ENCODE data around the gene HS1BP3.

HS1BP3 gene

GRCh38 chr2:20674309-20674965, 23.5 kb upstream of the HS1BP3 start:
- ChIA-PET POLR2A (no interaction called here), CTCF (interaction anchor here (0.9 to 13.6 kb wide), 7 partner anchors 9 to 288 kb away, joined by 3 to 107 read pairs (median 10); partner anchors contain the start of gene HS1BP3)
- no peak for DNase-seq
- Histone ChIP-seq H3K27me3 (replicated peaks in 2 of 5; ENCODE audit: control insufficient read depth in 4 of 5, insufficient read depth in 5 of 5, low read length in 4 of 5) (peaks cover 0 to 53% (median 29%) of the 10 kb centered on the region in 5 experiments), H3K9me3 (ENCODE audit: control extremely low read depth in 1 of 5, control insufficient read depth in 4 of 5, insufficient read depth in 2 of 5, low read depth in 1 of 5, low read length in 4 of 5) (no peaks in the 10 kb centered on the region), H3K4me3 (ENCODE audit: control insufficient read depth in 1 of 7, extremely low read depth in 1 of 7, insufficient read depth in 4 of 7, low read depth in 2 of 7, low read length in 6 of 7) (no peak overlapping the region), H3K36me3 (ENCODE audit: control insufficient read depth in 4 of 4, insufficient read depth in 4 of 4, low read length in 3 of 4) (peaks cover 0 to 2% (median 0%) of the 10 kb centered on the region in 4 experiments), H3K27ac (ENCODE audit: insufficient read depth in 1 of 2, low read depth in 1 of 2, low read length in 2 of 2, poor library complexity in 1 of 2, severe bottlenecking in 2 of 2) (no peak overlapping the region), H3K4me1 (ENCODE audit: control extremely low read depth in 1 of 4, control insufficient read depth in 4 of 4, insufficient read depth in 4 of 4, low read length in 3 of 4) (peaks cover 0 to 21% (median 17%) of the 10 kb centered on the region in 4 experiments)
- 91% methylated on average over 4 of the region's 11 CpGs for WGBS (ENCODE audit: insufficient coverage)

- POLR2A ChIA-PET: no interaction called here
- no peak for DNase-seq
Observed at GRCh38 chr2:20673686-20674308, 22.9 kb upstream of the HS1BP3 start.

GRCh38 chr2:20672201-20672951, 21.5 kb upstream of the HS1BP3 start:
- Histone ChIP-seq H3K4me1 (ENCODE audit: control extremely low read depth in 1 of 4, control insufficient read depth in 4 of 4, insufficient read depth in 4 of 4, low read length in 3 of 4) (peaks cover 0 to 36% (median 22%) of the 10 kb centered on the region in 4 experiments), H3K27ac (ENCODE audit: insufficient read depth in 1 of 2, low read depth in 1 of 2, low read length in 2 of 2, poor library complexity in 1 of 2, severe bottlenecking in 2 of 2) (no peak overlapping the region), H3K4me3 (ENCODE audit: control insufficient read depth in 1 of 7, extremely low read depth in 1 of 7, insufficient read depth in 4 of 7, low read depth in 2 of 7, low read length in 6 of 7) (no peak overlapping the region), H3K9me3 (ENCODE audit: control extremely low read depth in 1 of 5, control insufficient read depth in 4 of 5, insufficient read depth in 2 of 5, low read depth in 1 of 5, low read length in 4 of 5) (no peaks in the 10 kb centered on the region), H3K36me3 (ENCODE audit: control insufficient read depth in 4 of 4, insufficient read depth in 4 of 4, low read length in 3 of 4) (no peaks in the 10 kb centered on the region), H3K27me3 (replicated peaks in 2 of 5; ENCODE audit: control insufficient read depth in 4 of 5, insufficient read depth in 5 of 5, low read length in 4 of 5) (peaks cover 0 to 74% (median 42%) of the 10 kb centered on the region in 5 experiments)
- no peak for DNase-seq
- CTCF ChIA-PET: interaction anchor here (0.7 to 13.6 kb wide), 5 partner anchors 9 to 406 kb away, joined by 3 to 107 read pairs (median 3); no protein-coding TSS in a partner anchor
- 44% methylated on average over 5 of the region's 18 CpGs for WGBS (ENCODE audit: insufficient coverage)
- POLR2A ChIA-PET: no interaction called here

More at GRCh38 chr2:20673686-20674308, 22.9 kb upstream of the HS1BP3 start:
- CTCF ChIA-PET: interaction anchor here (0.9 to 13.6 kb wide), 6 partner anchors 8 to 289 kb away, joined by 3 to 107 read pairs (median 6); partner anchors contain the start of gene HS1BP3
- Histone ChIP-seq H3K36me3 (ENCODE audit: control insufficient read depth in 4 of 4, insufficient read depth in 4 of 4, low read length in 3 of 4) (no peaks in the 10 kb centered on the region), H3K27me3 (replicated peaks in 2 of 5; ENCODE audit: control insufficient read depth in 4 of 5, insufficient read depth in 5 of 5, low read length in 4 of 5) (peaks cover 0 to 60% (median 32%) of the 10 kb centered on the region in 5 experiments), H3K4me3 (ENCODE audit: control insufficient read depth in 1 of 7, extremely low read depth in 1 of 7, insufficient read depth in 4 of 7, low read depth in 2 of 7, low read length in 6 of 7) (no peak overlapping the region), H3K27ac (ENCODE audit: insufficient read depth in 1 of 2, low read depth in 1 of 2, low read length in 2 of 2, poor library complexity in 1 of 2, severe bottlenecking in 2 of 2) (no peak overlapping the region), H3K4me1 (ENCODE audit: control extremely low read depth in 1 of 4, control insufficient read depth in 4 of 4, insufficient read depth in 4 of 4, low read length in 3 of 4) (peaks cover 0 to 23% (median 20%) of the 10 kb centered on the region in 4 experiments), H3K9me3 (ENCODE audit: control extremely low read depth in 1 of 5, control insufficient read depth in 4 of 5, insufficient read depth in 2 of 5, low read depth in 1 of 5, low read length in 4 of 5) (no peaks in the 10 kb centered on the region)
- WGBS (ENCODE audit: insufficient coverage): 100% methylated on average over 3 of the region's 5 CpGs

- Histone ChIP-seq H3K36me3 (ENCODE audit: control insufficient read depth in 4 of 4, insufficient read depth in 4 of 4, low read length in 3 of 4) (no peaks in the 10 kb centered on the region), H3K4me1 (ENCODE audit: control extremely low read depth in 1 of 4, control insufficient read depth in 4 of 4, insufficient read depth in 4 of 4, low read length in 3 of 4) (peaks cover 0 to 37% (median 24%) of the 10 kb centered on the region in 4 experiments), H3K27ac (ENCODE audit: insufficient read depth in 1 of 2, low read depth in 1 of 2, low read length in 2 of 2, poor library complexity in 1 of 2, severe bottlenecking in 2 of 2) (no peak overlapping the region), H3K4me3 (ENCODE audit: control insufficient read depth in 1 of 7, extremely low read depth in 1 of 7, insufficient read depth in 4 of 7, low read depth in 2 of 7, low read length in 6 of 7) (no peak overlapping the region), H3K27me3 (replicated peaks in 2 of 5; ENCODE audit: control insufficient read depth in 4 of 5, insufficient read depth in 5 of 5, low read length in 4 of 5) (peaks cover 0 to 76% (median 42%) of the 10 kb centered on the region in 5 experiments), H3K9me3 (ENCODE audit: control extremely low read depth in 1 of 5, control insufficient read depth in 4 of 5, insufficient read depth in 2 of 5, low read depth in 1 of 5, low read length in 4 of 5) (no peaks in the 10 kb centered on the region)
- CTCF ChIA-PET: interaction anchor here (0.7 to 13.6 kb wide), 3 partner anchors 10 to 407 kb away, joined by 3 to 107 read pairs (median 5); no protein-coding TSS in a partner anchor
- POLR2A ChIA-PET: no interaction called here
- WGBS (ENCODE audit: insufficient coverage): 20% methylated on average over 10 of the region's 13 CpGs
- no peak for DNase-seq
Observed at GRCh38 chr2:20671736-20672080, 20.8 kb upstream of the HS1BP3 start.

- POLR2A ChIA-PET: no interaction called here
- peak in 2 of 3 donors; percentile 33 to 45 for DNase-seq
- 21% methylated on average over 59 of the region's 60 CpGs for WGBS (ENCODE audit: insufficient coverage)
- Histone ChIP-seq H3K27me3 (replicated peaks in 2 of 5; ENCODE audit: control insufficient read depth in 4 of 5, insufficient read depth in 5 of 5, low read length in 4 of 5) (peaks cover 0 to 81% (median 42%) of the 10 kb centered on the region in 5 experiments), H3K4me1 (ENCODE audit: control extremely low read depth in 1 of 4, control insufficient read depth in 4 of 4, insufficient read depth in 4 of 4, low read length in 3 of 4) (peaks cover 0 to 41% (median 29%) of the 10 kb centered on the region in 4 experiments), H3K4me3 (ENCODE audit: control insufficient read depth in 1 of 7, extremely low read depth in 1 of 7, insufficient read depth in 4 of 7, low read depth in 2 of 7, low read length in 6 of 7) (no peak overlapping the region), H3K27ac (ENCODE audit: insufficient read depth in 1 of 2, low read depth in 1 of 2, low read length in 2 of 2, poor library complexity in 1 of 2, severe bottlenecking in 2 of 2) (no peak overlapping the region), H3K36me3 (ENCODE audit: control insufficient read depth in 4 of 4, insufficient read depth in 4 of 4, low read length in 3 of 4) (no peaks in the 10 kb centered on the region), H3K9me3 (ENCODE audit: control extremely low read depth in 1 of 5, control insufficient read depth in 4 of 5, insufficient read depth in 2 of 5, low read depth in 1 of 5, low read length in 4 of 5) (no peaks in the 10 kb centered on the region)
- CTCF ChIA-PET: interaction anchor here (2.3 kb wide), 1 partner anchor 10 kb away, joined by 14 read pairs; no protein-coding TSS in a partner anchor
Observed at GRCh38 chr2:20671036-20671735, 20.3 kb upstream of the HS1BP3 start.

- Histone ChIP-seq H3K36me3 (ENCODE audit: control insufficient read depth in 4 of 4, insufficient read depth in 4 of 4, low read length in 3 of 4) (no peaks in the 10 kb centered on the region), H3K4me3 (ENCODE audit: control insufficient read depth in 1 of 7, extremely low read depth in 1 of 7, insufficient read depth in 4 of 7, low read depth in 2 of 7, low read length in 6 of 7) (no peak overlapping the region), H3K4me1 (ENCODE audit: control extremely low read depth in 1 of 4, control insufficient read depth in 4 of 4, insufficient read depth in 4 of 4, low read length in 3 of 4) (peaks cover 0 to 41% (median 36%) of the 10 kb centered on the region in 4 experiments), H3K27me3 (replicated peaks in 2 of 5; ENCODE audit: control insufficient read depth in 4 of 5, insufficient read depth in 5 of 5, low read length in 4 of 5) (peaks cover 0 to 88% (median 43%) of the 10 kb centered on the region in 5 experiments), H3K27ac (ENCODE audit: insufficient read depth in 1 of 2, low read depth in 1 of 2, low read length in 2 of 2, poor library complexity in 1 of 2, severe bottlenecking in 2 of 2) (no peak overlapping the region), H3K9me3 (ENCODE audit: control extremely low read depth in 1 of 5, control insufficient read depth in 4 of 5, insufficient read depth in 2 of 5, low read depth in 1 of 5, low read length in 4 of 5) (no peaks in the 10 kb centered on the region)
- DNase-seq: peak in 1 of 3 donors; percentile 45
- WGBS (ENCODE audit: insufficient coverage): 24% methylated on average over 83 of the region's 83 CpGs
- ChIA-PET CTCF (interaction anchor here (0.8 to 2.3 kb wide), 2 partner anchors 9 to 22 kb away, joined by 4 to 14 read pairs; no protein-coding TSS in a partner anchor), POLR2A (no interaction called here)
Observed at GRCh38 chr2:20670315-20671035, 19.6 kb upstream of the HS1BP3 start.

Measured in common myeloid progenitor, CD34-positive (primary cell).